Raji (cell line): ENCODE measurements around the gene ATXN1.

Experiments
- POLR2A ChIP-seq: IDR thresholded peaks from 2 replicates; pipeline ENCODE4 v1.6.1; 2011; ENCODE audit warnings: low read depth, low read length, control low read depth; ENCODE audit not compliant: insufficient read depth

The ATXN1 gene

DNA sequence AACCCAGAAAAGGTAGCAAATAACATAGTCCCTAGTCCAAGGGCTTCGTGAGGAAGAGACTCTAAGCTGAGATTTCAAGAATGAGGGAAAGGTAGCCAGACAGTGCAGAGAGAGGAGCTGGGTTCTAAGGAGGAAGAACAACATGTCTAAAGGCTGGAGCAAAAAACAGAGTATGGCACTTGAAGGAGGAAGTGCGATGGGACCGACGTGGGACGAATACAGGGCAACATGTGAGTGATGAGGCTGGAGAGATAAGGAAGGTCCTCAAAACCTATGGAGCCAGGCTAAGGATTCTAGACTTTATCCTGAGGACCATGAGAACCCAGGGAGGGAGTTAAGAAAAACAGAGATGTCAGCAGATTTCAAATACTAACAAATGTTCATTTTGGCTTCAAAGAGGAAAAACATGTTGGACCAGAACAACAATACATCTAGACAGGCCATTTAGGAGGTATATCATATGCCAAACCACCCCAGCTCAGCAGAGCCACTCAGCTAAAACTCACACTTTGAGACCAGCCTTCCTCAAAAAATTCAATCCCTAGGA is 17.5 kb downstream of the ATXN1 start:
- no peak for TF ChIP-seq POLR2A

DNA sequence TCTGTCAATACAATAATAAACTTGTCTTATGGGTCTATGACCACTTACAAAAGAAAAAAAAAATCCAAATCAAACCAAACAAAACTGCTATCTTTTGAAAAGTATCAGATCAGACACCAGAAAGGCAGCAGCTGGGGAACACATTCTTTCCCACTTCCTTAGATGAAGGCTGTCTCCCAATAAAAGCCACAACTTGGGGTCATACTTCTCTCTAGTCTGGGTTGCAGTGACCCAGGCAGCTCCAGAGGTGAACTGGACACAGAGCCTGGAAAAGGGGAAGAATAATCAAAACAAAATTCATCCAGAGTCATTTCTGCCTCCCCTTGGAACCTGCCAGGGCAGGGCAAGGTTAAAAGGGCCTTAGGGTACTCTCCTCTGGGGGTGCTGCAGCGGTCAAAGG is 19.1 kb downstream of the ATXN1 start:
- no peak for TF ChIP-seq POLR2A

DNA sequence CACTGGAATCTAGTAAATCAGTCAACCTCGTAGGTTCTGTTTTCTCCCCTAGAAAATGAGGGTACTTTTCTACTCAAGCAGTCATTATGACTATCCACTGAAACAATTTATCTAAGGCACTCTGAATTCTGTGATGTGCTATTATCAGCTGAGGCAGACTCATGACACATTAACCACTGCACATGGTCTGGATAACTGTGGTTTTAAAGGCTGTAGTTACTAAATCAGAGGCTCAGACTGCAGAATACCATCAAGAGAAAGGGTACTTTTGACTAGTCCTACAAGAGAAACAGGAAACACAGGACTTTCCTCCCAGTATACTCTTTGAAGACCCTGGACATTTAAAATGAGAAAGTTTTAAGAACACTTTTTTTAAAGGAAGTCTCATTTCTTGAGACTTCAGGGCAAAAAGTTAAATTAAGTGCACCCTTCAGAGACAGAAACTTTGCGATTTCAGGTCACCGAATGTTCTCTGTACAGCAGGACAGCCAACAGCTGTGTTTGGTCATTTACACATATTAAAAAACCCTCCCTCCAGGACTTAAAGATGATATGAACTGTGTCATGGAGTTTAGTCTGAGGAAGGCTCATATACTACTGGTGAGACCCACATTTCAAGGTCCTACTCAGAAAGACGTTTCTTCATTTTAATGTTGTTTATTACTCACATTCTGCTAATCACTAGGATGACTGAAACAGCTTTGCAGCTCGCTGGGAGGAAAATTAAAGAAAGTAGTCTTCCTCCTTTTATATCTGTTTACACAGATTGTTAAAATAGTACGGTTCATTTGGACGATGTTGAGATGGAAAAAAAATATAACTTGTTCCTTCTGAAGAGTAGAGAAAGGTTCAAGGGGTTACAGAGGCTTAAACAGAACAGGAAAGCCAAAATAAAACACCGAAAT is 19.9 kb downstream of the ATXN1 start:
- TF ChIP-seq POLR2A = no peak

- TF ChIP-seq POLR2A = no peak
Observed at GRCh38 chr6:16740097-16740496, 21.2 kb downstream of the ATXN1 start.

- no peak for TF ChIP-seq POLR2A
Observed at GRCh38 chr6:16739329-16739801, 21.9 kb downstream of the ATXN1 start.

DNA sequence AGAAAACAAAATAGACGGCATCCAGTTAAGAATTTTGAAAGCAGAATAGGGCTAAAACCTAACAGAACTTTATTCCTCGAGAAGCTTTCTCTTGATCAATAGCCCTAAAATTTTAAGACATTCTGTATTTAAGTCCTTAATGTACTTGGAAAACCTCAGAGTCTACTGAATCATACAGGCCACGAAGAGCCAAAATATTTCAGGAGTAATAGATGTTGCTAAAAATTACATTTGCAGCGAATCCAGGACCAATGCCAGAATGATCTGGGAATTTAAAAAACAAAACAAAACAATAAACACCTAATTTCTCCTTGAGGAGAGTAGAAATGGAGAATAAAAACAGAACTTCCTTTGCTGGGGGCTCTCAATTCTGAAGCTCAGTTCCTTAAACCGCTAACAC is 23.3 kb downstream of the ATXN1 start:
- no peak for TF ChIP-seq POLR2A

DNA sequence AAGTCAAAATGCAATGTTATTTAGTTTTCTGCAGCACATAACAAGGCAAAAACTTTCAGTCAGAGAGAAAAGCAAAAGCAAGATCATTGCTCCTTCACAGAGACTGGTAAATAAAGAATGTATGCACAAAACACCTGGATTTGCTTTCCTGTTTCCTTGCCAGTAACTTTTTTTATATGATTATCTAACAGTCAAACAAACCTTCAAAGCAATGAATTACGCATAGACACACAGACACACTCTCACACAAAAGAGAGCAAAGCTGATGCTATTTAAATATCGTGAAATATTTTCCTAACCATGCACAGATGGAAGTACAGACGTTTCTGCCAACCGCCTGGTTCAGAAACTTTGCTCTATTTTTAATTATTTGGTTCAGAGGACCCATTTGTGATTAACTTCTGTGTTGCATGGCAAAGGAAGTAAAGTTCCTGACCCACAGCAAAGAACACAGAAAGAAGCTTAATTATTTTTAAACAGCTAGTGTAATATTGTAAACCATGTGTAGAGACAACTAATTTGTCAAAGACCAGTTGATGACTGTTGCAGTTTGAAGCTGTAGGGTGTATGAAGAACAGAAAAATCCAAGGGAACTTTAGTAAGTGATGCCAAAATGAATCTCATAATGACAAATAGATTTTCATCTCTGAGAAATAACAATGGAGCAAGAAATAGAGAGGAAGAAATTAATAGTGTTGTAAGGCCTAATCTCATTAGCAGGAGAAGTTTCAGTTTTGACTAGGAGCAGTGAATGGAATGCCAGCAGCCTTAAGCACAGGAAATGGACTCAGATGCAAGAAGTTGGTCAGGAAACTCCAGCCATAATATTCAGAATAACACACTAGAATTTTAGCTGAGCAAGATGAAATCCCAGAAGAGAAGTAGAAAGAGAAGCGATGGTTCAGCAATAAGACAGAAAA is 24.1 kb downstream of the ATXN1 start:
- TF ChIP-seq POLR2A = no peak

- TF ChIP-seq POLR2A = no peak
Observed at GRCh38 chr6:16735014-16735413, 26.2 kb downstream of the ATXN1 start.

DNA sequence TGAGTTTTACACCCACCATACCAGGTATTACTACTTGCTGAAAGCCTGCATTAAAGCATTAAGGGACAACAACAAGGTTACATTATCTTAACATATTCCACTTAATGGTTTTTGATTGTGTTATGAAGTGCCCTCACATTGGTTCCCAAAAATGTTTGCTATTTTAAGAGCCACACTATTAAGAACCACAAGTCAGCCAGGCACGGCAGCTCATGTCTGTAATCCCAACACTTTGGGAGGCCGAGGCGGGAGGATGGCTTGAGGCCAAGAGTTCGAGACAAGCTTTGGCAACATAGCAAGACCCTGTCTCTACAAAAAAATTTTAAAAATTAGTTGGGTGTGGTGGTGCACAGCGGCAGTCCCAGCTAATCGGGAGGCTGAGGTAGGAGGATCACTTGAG is 28.2 kb downstream of the ATXN1 start:
- no peak for TF ChIP-seq POLR2A

DNA sequence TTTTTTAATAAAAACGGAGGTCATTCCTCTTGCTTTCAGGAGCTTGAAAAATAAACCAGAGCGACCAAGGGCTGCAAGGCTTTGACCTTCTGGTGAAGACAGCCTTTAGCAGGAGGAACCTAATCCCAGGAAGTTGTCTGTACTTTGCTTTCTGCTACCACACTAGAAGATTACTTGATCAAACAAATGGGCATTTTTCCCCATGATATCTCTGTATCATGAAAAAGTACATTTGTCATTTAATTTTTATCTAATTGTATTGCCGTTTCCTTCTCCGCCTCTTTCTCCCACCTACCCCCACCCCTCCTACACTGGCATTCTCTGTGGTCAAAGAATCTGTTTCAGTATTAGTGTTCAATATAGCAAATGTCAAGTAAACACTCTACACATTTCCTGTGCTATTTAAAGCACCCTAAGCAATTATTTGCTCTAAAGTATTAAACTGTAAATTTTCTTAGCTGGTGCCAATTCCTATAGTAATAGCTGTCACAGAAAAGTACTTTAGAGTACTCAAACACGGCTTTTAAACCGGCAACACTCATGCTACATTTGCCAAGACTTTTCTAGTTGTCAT is 29.7 kb downstream of the ATXN1 start:
- TF ChIP-seq POLR2A = no peak

DNA sequence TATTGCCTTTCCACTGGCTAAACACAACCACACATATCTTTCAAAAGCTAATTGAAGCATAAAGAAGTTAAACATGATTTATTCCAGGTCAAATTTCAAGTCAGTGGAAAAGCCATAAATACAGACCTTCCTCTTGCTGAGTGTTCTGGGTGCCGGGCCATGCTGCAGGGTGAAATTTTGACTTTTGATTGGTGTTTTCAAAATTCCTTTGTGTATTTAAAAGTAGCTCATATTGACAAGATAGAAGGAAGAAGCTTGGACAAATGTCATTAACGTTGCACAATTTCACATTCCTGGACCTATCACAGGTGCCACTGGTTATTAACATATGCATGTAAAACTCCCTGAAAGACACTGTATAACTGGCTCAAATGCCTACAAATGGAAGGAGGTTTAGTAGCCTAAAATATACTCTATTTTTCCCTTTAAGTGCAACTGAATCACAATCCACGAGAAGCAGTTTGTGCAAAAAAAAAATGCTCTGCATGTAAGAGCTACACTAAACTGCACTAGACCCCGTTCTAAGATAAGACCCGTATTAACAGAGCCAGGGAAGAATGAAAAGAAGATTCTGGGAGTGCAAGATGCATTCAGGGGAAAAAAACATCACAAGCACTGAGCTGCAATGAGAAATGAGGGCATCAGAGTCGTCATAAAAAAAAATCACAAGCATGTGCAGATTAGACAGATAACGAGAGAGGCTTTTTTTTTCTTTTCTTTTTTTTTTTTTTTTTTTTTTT is 30.4 kb downstream of the ATXN1 start:
- TF ChIP-seq POLR2A = no peak

DNA sequence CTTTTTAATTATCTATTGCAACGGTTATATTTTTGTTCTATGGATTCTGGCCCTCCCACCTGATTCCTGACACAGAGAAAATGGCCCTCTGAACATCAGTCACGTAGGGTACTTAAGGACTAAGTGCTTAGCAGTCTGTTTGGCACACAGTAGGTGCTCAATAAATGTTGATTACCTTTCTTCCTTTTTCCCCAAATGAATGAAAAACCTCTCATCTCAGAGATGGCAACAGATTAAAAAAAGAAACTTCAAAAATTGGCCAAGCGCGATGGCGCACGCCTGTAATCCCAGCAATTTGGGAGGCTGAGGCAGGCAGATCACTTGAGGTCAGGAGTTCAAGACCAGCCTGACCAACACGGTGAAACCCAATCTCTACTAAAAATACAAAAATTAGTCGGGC is 31.5 kb downstream of the ATXN1 start:
- TF ChIP-seq POLR2A = no peak

- TF ChIP-seq POLR2A = no peak
Observed at GRCh38 chr6:16729183-16729691, 32.0 kb downstream of the ATXN1 start.

DNA sequence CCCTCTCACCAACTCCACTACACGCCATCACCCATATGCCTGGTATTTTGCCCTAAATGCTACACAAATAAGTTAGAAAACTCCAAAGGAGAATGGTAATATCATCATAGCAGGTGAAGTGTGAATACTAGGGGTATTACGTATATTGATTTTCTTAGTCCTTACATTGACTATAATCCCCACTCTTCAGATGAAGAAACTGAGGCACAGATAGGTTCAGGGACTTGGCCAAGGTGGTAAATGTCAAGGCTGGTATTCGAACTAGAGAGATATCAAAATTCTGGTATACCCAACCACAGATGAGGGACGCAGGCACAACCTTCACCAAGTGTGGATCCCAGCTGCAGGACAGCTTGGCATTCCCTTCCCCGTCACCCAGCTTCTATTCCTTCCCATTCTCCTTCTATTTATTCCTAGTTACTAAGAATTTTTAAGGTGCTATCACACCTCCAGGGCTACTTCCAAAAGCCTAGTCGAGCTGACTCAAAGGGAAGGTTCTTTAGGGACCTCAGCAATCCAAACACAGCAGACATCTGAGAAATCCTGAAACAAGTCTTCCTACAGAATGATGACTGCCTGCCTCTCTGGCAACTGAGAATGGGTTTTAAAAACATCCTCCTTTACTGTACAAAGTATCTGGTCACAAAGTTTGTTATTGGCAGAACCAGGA is 32.6 kb downstream of the ATXN1 start:
- TF ChIP-seq POLR2A = no peak
